K562 (cell line): ENCODE measurements around the gene OR51B2. TPM values are rescaled to one million over a fixed set of nuclear protein-coding genes. Genes with fewer than 3 reads are reported as not detected.

Source experiments
- ARNT ChIP-seq, 2 experiments: fragments of 450-650 bp; IDR thresholded peaks; 2 replicates each; pipeline ENCODE4 v1.6.1; 2016; ENCODE audit warnings: mild to moderate bottlenecking in 1 of 2
- C11orf30 ChIP-seq: fragments of 450-650 bp; IDR thresholded peaks from 2 replicates; pipeline ENCODE4 v1.6.1; 2016; ENCODE audit warnings: low read depth, mild to moderate bottlenecking
- CSDE1 ChIP-seq, 2 experiments: fragments of 450-650 bp; IDR thresholded peaks; 2 replicates each; pipeline ENCODE4 v1.6.1; 2016; ENCODE audit warnings: mild to moderate bottlenecking in 1 of 2
- DPF2 ChIP-seq: fragments of 450-650 bp; IDR thresholded peaks from 2 replicates; pipeline ENCODE4 v1.6.1; 2016
- GATAD2B ChIP-seq: fragments of 450-650 bp; IDR thresholded peaks from 2 replicates; pipeline ENCODE4 v1.6.1; 2017; ENCODE audit warnings: mild to moderate bottlenecking, borderline replicate concordance
- HDAC2 ChIP-seq: fragments of 450-650 bp; IDR thresholded peaks from 2 replicates; pipeline ENCODE4 v1.6.1; 2016; ENCODE audit warnings: mild to moderate bottlenecking
- NFYB ChIP-seq: IDR thresholded peaks from 2 replicates; pipeline ENCODE4 v1.6.1; 2011; ENCODE audit warnings: mild to moderate bottlenecking, moderate library complexity; ENCODE audit not compliant: insufficient read length; ENCODE audit errors: extremely low read depth
- NR2C2 ChIP-seq, 2 experiments: fragments of 200-800 bp in 1 of 2; sonication (Bioruptor generic) in 1 of 2; sonication (generic) in 1 of 2; formaldehyde crosslinking in 1 of 2; IDR thresholded peaks; 2 replicates each; pipeline versions ENCODE4 v1.6.1 to v1.8.0; 2016 to 2022; ENCODE audit warnings: mild to moderate bottlenecking in 1 of 2, missing compliant biosample characterization in 1 of 2, missing genetic modification characterization in 1 of 2, missing genetic modification reagents in 1 of 2
- NR3C1 ChIP-seq: sonication (generic); formaldehyde crosslinking; IDR thresholded peaks from 2 replicates; pipeline ENCODE4 v1.8.1; 2022; ENCODE audit warnings: missing genetic modification reagents
- POLR2AphosphoS2 ChIP-seq: IDR thresholded peaks from 2 replicates; pipeline ENCODE4 v1.6.1; 2012; ENCODE audit warnings: low read length, improper control_type of control experiment
- PREB ChIP-seq: sonication (generic); formaldehyde crosslinking; IDR thresholded peaks from 2 replicates; pipeline ENCODE4 v1.8.1; 2023; ENCODE audit warnings: mild to moderate bottlenecking, missing genetic modification reagents
- SMAD4 ChIP-seq: fragments of 250-450 bp; sonication (Bioruptor Pico); conservative IDR thresholded peaks from 2 replicates; pipeline ENCODE4 v1.8.0; 2021; ENCODE audit warnings: inconsistent platforms, mild to moderate bottlenecking, moderate library complexity
- SNRNP70 ChIP-seq: fragments of 200-400 bp; formaldehyde crosslinking; optimal IDR thresholded peaks from 2 replicates; pipeline ENCODE3; 2017; ENCODE audit warnings: low read depth, low read length
- TAF15 ChIP-seq: fragments of 200-400 bp; formaldehyde crosslinking; IDR thresholded peaks from 2 replicates; pipeline ENCODE4 v1.6.1; 2017; ENCODE audit warnings: mild to moderate bottlenecking, low read depth, low read length, moderate library complexity
- TFAP4 ChIP-seq: sonication (generic); formaldehyde crosslinking; IDR thresholded peaks from 2 replicates; pipeline ENCODE4 v1.8.0; 2022; ENCODE audit warnings: missing genetic modification reagents, mild to moderate bottlenecking, moderate library complexity, borderline replicate concordance
- ZBTB8A ChIP-seq: fragments of 450-650 bp; IDR thresholded peaks from 2 replicates; pipeline ENCODE4 v1.6.1; 2018; ENCODE audit warnings: mild to moderate bottlenecking, moderate library complexity; ENCODE audit not compliant: partially characterized antibody
- ZFX ChIP-seq: sonication (generic); formaldehyde crosslinking; IDR thresholded peaks from 2 replicates; pipeline ENCODE4 v1.8.0; 2022; ENCODE audit warnings: mild to moderate bottlenecking, missing genetic modification reagents, moderate library complexity
- ZNF175 ChIP-seq: fragments of 200-800 bp; sonication (Bioruptor generic); IDR thresholded peaks from 2 replicates; pipeline ENCODE4 v1.6.1; 2016; ENCODE audit warnings: low read depth, mild to moderate bottlenecking, missing genetic modification characterization, missing compliant biosample characterization
- ZNF699 ChIP-seq: fragments of 250-450 bp; sonication (Bioruptor Pico); IDR thresholded peaks from 2 replicates; pipeline ENCODE4 v1.8.0; 2021; ENCODE audit warnings: mild to moderate bottlenecking, moderate library complexity; ENCODE audit not compliant: insufficient replicate concordance
- polyA plus RNA-seq, 8 experiments: library from polyadenylated mRNA; depleted of rRNA in 4 of 8; stranded (reverse) in 5 of 8; unstranded in 3 of 8; fragments of >200 nt; fragmentation: Nextera tagmentation in 2 of 8; fragmentation: Illumina TruSeq in 1 of 8; extraction: Ambion mirVana in 2 of 8; extraction: Trizol in 1 of 8; gene quantifications; 2 replicates each; pipeline versions ENCODE4 v1.2.1 to v1.2.3, GENCODE V29; 2011 to 2014; ENCODE audit warnings: inconsistent platforms in 1 of 8, missing spikeins in 1 of 8
- total RNA-seq, 7 experiments: library from RNA; depleted of rRNA in 6 of 7; stranded (reverse); fragments of >200 nt in 6 of 7; fragmentation: Illumina TruSeq in 2 of 7; extraction: Trizol in 2 of 7; gene quantifications; 2 replicates each; pipeline versions ENCODE4 v1.2.1 to v1.2.3, GENCODE V29; 2011 to 2021; ENCODE audit warnings: low replicate concordance in 1 of 7
- TF ChIP-seq, protein P1 (sequence below): fragments of 450-650 bp; formaldehyde crosslinking; IDR thresholded peaks from 2 replicates; pipeline ENCODE4 v1.4.0; 2020; ENCODE audit warnings: mild to moderate bottlenecking, mixed read lengths
- TF ChIP-seq, protein P2 (sequence below): fragments of 450-650 bp; IDR thresholded peaks from 2 replicates; pipeline ENCODE4 v1.6.1; 2016; ENCODE audit warnings: missing biosample characterization, missing genetic modification characterization
- TF ChIP-seq, protein P3 (sequence below): fragments of 450-650 bp; IDR thresholded peaks from 2 replicates; pipeline ENCODE4 v1.6.1; 2017; ENCODE audit warnings: mild to moderate bottlenecking, moderate library complexity
- TF ChIP-seq, protein P4 (sequence below): sonication (generic); IDR thresholded peaks from 2 replicates; pipeline ENCODE4 v1.6.1; 2016

OR51B2 gene
- total and polyA plus RNA-seq, 9 of the 15 experiments (the other 6 are each of a cell fraction or from before 2014, with no cell fraction given), result 0.38 to 6.6 (median 4.0) TPM

DNA sequence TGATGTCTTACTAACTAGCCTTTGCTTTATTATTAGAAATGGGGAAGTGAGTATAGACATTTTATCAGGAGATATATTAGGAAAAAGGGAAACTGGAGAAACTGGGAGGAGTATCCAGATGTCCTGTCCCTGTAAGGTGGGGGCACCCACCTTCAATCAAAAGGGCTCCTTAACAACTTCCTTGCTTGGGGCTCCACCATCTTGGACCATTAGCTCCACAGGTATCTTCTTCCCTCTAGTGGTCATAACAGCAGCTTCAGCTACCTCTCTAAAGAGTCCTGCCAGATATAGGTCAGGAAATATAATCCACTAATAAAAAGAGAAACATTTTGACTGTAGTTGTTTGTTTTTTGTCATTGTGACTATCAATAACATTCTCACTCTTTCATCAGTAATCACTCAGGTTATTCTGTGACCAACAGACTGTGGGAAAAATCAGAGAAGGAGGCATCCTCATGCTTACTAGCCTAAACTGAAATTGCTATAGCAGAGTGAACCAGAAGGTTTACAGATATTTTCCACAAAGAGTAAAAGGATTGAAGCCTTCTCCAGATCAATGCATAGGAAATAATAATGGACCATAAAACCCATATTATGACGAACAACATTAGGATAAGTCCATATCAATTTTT lies 32.8 kb downstream of the OR51B2 start (continued):
- TF ChIP-seq SMAD4 (CRISPR knock-in tag) (no peak), ZFX (CRISPR knock-in tag) (no peak), NR3C1 (no peak), NR2C2 (CRISPR knock-in tag; IDR thresholded peaks at IDR 0.05) (no peak), NR2C2 (tag; IDR thresholded peaks at IDR 0.05) (no peak), C11orf30 (no peak), DPF2 (no peak), ZNF175 (CRISPR knock-in tag) (no peak), ZBTB8A (no peak), NFYB (no peak), TAF15 (no peak), TFAP4 (CRISPR knock-in tag) (no peak), GATAD2B (no peak), CSDE1 (IDR thresholded peaks at IDR 0.05) (no peak), ARNT (IDR thresholded peaks at IDR 0.05) (no peak), HDAC2 (no peak), POLR2AphosphoS2 (no peak), SNRNP70 (no peak), PREB (no peak), ZNF699 (no peak)
- TF ChIP-seq, protein P1, sequence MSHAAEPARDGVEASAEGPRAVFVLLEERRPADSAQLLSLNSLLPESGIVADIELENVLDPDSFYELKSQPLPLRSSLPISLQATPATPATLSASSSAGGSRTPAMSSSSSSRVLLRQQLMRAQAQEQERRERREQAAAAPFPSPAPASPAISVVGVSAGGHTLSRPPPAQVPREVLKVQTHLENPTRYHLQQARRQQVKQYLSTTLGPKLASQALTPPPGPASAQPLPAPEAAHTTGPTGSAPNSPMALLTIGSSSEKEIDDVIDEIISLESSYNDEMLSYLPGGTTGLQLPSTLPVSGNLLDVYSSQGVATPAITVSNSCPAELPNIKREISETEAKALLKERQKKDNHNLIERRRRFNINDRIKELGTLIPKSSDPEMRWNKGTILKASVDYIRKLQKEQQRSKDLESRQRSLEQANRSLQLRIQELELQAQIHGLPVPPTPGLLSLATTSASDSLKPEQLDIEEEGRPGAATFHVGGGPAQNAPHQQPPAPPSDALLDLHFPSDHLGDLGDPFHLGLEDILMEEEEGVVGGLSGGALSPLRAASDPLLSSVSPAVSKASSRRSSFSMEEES (CRISPR knock-in tag), result no peak
- TF ChIP-seq, protein P2, sequence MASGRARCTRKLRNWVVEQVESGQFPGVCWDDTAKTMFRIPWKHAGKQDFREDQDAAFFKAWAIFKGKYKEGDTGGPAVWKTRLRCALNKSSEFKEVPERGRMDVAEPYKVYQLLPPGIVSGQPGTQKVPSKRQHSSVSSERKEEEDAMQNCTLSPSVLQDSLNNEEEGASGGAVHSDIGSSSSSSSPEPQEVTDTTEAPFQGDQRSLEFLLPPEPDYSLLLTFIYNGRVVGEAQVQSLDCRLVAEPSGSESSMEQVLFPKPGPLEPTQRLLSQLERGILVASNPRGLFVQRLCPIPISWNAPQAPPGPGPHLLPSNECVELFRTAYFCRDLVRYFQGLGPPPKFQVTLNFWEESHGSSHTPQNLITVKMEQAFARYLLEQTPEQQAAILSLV (tag), result no peak
- TF ChIP-seq, protein P3, sequence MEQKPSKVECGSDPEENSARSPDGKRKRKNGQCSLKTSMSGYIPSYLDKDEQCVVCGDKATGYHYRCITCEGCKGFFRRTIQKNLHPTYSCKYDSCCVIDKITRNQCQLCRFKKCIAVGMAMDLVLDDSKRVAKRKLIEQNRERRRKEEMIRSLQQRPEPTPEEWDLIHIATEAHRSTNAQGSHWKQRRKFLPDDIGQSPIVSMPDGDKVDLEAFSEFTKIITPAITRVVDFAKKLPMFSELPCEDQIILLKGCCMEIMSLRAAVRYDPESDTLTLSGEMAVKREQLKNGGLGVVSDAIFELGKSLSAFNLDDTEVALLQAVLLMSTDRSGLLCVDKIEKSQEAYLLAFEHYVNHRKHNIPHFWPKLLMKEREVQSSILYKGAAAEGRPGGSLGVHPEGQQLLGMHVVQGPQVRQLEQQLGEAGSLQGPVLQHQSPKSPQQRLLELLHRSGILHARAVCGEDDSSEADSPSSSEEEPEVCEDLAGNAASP, result no peak
- TF ChIP-seq, protein P4, sequence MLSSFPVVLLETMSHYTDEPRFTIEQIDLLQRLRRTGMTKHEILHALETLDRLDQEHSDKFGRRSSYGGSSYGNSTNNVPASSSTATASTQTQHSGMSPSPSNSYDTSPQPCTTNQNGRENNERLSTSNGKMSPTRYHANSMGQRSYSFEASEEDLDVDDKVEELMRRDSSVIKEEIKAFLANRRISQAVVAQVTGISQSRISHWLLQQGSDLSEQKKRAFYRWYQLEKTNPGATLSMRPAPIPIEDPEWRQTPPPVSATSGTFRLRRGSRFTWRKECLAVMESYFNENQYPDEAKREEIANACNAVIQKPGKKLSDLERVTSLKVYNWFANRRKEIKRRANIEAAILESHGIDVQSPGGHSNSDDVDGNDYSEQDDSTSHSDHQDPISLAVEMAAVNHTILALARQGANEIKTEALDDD, result no peak
